Superior temporal gyrus (tissue), 1 donor: ENCODE measurements around the gene ADH6.
"Not testable (repeated sequence)": the region's sequence is repeated elsewhere in the genome, so short reads cannot be mapped to it uniquely, and the experiment has no call there.

ENCODE experiments used
- DNase-seq: peaks from one replicate; pipeline ENCODE4 v3.0.0-alpha.2; 2016; ENCODE audit errors: extremely low spot score

ADH6 gene

GRCh38 chr4:99219072-99219471 is at the start of gene ADH6:
ADH6 (minus strand) TSS chr4:99219246; CDS start chr4:99219152, 94 bp downstream.
- DNase-seq, result no peak

- no peak for DNase-seq
These were observed 45.9 kb upstream of the ADH6 start for GRCh38 chr4:99264927-99265326.

DNA sequence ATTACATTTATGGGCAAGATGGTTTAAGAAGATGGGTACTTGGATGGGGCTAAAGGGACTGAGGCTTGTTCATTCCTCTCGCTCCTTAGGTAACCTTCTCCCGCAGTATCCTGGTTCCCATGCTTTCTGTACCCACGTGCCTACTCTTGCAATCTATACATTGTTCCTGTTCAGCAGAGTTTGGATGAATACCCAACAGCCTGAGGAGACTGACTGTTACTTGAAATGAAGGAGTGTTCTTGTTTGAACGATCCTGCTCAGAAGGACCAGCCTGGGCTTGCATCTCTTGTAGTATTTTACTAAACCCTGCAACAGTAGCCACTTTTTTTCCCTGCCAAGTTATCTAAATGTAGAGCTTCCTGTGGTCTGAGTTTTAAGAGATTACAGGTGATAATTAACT is 33.7 kb upstream of the ADH6 start:
- no peak for DNase-seq

GRCh38 chr4:99248714-99249113 is 29.7 kb upstream of the ADH6 start:
- DNase-seq, result no peak

DNA sequence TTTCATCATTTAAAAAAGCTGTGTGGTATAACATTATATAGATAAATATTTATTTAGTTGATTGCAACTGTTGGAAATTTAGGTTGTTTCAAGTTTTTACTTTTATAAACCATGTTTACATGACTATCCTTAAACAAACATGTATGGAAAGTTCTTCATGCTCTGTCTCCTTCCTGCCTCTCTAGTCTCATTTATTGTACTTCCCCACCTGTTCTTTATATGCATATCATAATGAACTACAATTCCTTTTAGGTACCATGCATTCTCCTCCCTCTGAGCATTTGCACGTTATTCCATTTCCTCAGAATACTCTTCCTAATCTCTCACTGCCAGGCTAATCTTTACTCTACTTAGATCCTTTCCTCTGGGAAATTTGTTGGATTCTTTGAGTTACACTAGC is 16.9 kb upstream of the ADH6 start:
- no peak for DNase-seq

GRCh38 chr4:99234331-99235010 is 15.4 kb upstream of the ADH6 start:
- DNase-seq, result no peak

DNA sequence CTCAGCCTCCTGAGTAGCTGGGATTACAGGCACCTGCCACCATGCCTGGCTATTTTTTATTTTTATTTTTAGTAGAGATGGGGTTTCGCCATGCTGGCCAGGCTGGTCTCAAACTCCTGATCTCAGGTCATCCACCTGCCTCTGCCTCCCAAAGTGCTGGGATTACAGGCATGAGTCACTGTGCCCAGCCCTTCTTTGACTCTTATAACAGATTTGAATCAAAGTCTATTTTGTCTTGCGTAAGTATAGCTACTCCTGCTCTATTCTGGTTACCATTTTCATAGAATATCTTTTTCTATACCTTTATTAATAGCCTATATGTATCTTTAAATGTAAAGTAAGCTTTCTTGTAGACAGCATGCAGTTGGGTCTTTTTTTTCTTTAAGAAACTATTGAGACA is 14.4 kb upstream of the ADH6 start:
- DNase-seq, result not testable (repeated sequence)

GRCh38 chr4:99228706-99229105 is 9.7 kb upstream of the ADH6 start:
- DNase-seq, result not testable (repeated sequence)

DNA sequence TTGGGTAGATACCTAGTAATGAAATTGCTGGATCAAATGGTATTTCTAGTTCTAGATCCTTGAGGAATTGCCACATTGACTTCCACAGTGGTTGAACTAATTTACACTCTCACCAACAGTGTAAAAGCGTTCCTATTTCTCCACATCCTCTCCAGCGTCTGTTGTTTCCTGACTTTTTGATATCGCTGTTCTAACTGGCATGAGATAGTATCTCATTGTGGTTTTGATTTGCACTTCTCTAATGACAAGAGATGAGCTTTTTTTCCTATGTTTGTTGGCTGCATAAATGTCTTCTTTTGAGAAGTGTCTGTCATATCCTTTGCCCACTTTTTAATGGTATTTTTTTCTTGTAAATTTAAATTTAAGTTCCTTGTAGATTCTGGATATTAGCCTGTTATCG is 8.6 kb upstream of the ADH6 start:
- DNase-seq, result not testable (repeated sequence)

DNA sequence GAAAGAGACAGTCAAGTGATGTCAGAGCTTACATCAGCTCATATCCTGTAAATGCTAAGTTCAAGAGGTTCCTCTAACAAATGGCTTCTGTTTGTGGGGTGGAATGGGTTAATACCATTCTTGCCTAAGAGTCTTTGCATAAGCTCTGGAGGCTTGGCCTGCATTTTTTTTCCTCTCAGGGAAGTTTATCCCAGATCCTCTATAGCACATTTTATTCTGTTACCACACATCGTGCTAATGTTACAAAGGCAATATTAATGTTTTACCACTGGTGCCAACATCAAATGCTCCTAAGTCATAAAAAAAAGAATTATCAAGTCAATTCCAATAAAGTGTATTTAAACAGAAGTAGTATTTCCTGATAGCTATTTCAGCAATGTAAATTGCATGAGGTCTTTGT is 2.9 kb upstream of the ADH6 start:
- DNase-seq, result no peak

- DNase-seq, result no peak
These were observed 433 bp upstream of the ADH6 start for GRCh38 chr4:99219479-99219878.

- DNase-seq, result no peak
These were observed 3.5 kb downstream of the ADH6 start for GRCh38 chr4:99215521-99215920.

DNA sequence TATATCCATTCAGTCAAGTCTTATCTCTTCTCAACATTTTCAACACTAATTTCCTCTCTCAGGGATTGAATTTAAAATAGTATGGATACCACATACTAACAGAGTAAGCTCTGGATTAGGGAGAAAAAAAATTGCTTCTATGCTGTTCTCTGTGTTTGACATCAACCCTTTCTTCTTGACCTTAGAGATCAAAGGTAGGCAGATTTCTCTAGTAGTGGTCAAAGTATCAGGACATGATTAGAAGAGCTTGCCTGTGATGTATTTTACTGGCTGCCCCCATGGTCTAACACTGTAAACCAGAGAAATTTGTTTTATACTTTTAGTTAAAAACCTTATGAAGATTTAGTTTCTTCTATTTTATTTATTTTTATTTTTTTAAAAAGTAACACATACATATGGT is 8.3 kb downstream of the ADH6 start:
- no peak for DNase-seq

DNA sequence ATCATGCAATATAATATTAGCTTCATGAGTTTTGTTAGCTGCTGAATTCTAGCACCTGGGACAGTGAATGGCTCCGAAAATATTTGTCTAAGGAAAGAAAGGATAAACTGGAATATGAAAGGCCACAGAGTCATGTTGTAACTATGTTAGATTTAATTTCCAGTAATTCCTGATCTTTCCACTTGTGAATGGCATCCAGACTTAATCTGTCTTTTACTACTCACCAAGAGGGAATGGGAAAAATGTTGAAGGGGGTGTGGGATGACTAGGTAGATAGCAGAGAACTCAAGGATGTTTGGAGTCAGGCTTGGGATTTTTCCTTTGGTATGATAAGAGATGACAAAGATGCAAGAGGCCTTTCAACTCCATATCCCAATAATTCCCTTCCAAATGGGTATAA is 9.4 kb downstream of the ADH6 start:
- no peak for DNase-seq

DNA sequence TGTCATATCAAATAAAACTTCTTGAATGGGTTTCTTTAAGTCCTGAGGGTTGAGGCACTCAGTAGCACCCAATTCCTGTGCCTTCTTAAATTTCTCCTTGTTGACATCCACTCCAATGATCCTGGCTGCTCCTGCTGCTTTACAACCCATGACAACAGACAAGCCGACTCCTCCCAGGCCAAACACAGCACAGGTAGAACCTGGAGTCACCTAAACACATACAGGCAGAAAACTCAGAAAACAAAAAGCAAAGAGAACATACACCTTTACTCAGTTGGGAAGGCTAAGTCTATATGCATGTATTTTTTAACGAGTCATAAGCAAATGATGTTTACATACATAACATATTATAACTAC is 10.3 kb downstream of the ADH6 start:
- DNase-seq, result no peak

DNA sequence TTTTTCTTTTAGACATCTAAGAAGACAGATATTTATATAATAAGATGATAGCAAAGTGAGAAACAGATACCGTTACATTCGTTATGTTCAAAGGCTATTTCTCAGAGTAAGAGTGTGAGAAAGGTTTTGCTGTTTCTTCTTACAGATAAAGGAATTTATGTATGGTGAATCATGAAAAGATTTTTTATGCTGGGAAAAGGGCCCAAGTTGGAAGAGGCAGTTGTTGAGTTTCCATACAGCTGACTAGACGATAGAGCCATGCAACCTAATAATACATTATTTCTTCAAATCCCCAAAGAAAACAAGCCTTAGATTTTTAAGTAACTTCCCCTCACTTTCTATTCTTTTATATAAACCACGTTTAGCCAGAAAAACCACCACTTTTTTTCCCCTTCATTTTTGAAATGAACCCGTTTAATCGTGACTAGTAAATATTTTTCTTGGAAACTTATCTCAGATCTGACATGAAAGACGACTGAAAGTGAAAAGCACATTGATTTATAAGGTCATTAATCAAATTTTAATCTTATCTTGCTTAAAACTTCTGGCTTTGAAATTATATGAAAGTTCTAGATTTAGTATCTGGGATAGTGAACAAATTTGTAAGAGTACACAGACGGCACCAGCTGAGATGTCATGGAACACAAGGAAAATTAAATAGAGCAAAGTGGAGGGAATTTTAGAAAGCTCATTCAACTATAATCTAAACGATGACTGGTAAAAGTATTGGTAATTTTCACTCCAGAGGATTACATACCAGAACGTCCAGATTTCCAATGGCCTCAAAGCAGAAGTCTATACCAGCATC is 10.9 kb downstream of the ADH6 start:
- DNase-seq, result no peak

GRCh38 chr4:99207069-99207743 is 11.8 kb downstream of the ADH6 start:
- no peak for DNase-seq

GRCh38 chr4:99205153-99205979 is 13.7 kb downstream of the ADH6 start:
- DNase-seq, result peak; percentile 48

DNA sequence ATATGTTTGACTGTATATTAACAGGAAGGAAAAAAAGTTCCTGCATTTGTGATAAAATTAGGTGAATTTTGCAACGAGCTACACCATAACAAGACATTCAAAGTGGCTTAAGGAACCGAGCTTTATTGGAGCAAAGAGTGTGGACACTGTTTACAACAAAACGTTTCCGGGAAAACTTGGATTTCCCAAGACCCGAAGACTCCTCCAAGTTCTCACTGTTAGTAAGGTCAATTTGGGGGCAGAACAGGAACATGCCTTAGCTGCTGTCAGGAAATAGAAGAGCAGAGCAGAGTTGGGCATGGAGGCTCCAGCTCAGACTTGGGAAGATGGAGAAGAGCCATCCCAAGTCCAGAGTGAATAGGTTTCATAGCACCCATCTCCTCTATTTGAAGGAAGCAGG is 16.5 kb downstream of the ADH6 start:
- DNase-seq, result no peak

GRCh38 chr4:99202094-99202493 is 17.0 kb downstream of the ADH6 start:
- DNase-seq, result no peak

- DNase-seq, result no peak
These were observed 17.4 kb downstream of the ADH6 start for GRCh38 chr4:99201690-99202089.

GRCh38 chr4:99200138-99200537 is 18.9 kb downstream of the ADH6 start:
- DNase-seq, result no peak
